GM12864 (cell line): ENCODE data around the gene CPED1.

Experiments used
- DNase-seq: peaks from one replicate; pipeline ENCODE4 v3.0.0-alpha.2; 2011; ENCODE audit warnings: low read depth
- H3K4me3 ChIP-seq: 2 replicates; pipeline ENCODE4 v1.5.1; 2011; ENCODE audit warnings: mild to moderate bottlenecking, low read depth, low read length, control low read depth
- TF ChIP-seq, protein P1 (sequence below): IDR thresholded peaks from 2 replicates; pipeline ENCODE4 v1.5.1; 2011; ENCODE audit warnings: low read depth, mild to moderate bottlenecking, moderate library complexity, low read length, control low read depth, inconsistent platforms; ENCODE audit errors: missing control alignments

Gene CPED1

DNA sequence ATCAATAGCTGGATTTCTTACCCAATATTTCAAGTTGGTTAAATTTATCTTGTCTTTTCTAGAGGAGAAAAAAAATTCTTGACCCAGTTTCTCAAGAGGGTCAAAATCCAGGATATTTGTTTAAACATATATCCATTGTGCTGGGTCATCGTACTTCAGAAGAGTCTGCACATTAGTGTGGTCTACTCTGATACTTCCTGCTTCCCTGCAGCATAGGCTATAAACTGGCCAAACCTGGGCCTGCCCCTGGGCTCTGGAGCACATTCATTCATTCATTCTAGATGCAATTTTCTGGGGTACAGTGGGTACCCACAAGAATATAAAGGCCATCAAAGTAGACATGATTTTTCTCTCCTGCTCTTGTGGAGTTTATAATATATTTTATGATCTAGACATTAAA lies 198.2 kb downstream of the CPED1 start:
- TF ChIP-seq, protein P1, sequence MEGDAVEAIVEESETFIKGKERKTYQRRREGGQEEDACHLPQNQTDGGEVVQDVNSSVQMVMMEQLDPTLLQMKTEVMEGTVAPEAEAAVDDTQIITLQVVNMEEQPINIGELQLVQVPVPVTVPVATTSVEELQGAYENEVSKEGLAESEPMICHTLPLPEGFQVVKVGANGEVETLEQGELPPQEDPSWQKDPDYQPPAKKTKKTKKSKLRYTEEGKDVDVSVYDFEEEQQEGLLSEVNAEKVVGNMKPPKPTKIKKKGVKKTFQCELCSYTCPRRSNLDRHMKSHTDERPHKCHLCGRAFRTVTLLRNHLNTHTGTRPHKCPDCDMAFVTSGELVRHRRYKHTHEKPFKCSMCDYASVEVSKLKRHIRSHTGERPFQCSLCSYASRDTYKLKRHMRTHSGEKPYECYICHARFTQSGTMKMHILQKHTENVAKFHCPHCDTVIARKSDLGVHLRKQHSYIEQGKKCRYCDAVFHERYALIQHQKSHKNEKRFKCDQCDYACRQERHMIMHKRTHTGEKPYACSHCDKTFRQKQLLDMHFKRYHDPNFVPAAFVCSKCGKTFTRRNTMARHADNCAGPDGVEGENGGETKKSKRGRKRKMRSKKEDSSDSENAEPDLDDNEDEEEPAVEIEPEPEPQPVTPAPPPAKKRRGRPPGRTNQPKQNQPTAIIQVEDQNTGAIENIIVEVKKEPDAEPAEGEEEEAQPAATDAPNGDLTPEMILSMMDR: no peak
- no peak overlapping the region for H3K4me3 ChIP-seq
- DNase-seq: no peak

DNA sequence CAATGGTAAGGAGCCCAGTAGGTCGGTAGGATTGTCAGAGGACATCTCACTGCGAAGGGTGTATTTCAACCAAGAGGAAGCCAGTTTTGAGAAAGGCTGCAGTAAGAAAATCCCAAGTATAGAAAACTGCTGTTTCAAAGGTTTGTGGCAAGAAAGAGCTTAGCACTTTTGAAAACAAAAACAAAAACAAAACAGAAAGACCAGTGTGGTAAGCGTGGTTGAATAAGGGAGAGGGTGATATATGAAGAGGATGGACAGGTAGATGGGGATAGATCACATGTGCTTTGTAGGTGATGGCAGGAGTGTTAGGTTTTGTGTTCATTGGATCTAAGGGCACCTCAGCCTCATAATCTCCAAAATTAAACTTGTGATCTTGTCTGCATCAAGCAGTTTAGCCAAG lies 198.7 kb downstream of the CPED1 start:
- H3K4me3 ChIP-seq: no peak overlapping the region
- DNase-seq: no peak
- TF ChIP-seq, protein P1: no peak

DNA sequence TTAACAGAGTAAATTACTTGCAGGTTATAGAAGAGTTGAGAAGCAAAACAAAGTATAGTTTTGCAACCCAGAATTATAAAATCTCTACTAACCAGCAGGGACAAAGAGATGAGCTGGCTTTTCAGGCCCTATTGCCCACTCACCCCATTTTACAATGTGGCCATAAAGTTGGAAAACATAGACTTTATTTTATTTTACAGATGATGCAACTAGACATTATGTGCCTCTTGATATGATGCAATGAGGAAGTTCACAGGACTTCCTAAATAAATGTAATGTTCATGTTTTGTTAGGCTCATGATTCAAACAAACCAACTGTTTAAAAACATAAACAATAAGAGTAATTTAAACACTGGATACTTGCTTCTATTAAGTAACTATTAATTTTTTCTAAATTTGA lies 199.2 kb downstream of the CPED1 start:
- no peak for DNase-seq
- H3K4me3 ChIP-seq: no peak overlapping the region
- TF ChIP-seq, protein P1: no peak

DNA sequence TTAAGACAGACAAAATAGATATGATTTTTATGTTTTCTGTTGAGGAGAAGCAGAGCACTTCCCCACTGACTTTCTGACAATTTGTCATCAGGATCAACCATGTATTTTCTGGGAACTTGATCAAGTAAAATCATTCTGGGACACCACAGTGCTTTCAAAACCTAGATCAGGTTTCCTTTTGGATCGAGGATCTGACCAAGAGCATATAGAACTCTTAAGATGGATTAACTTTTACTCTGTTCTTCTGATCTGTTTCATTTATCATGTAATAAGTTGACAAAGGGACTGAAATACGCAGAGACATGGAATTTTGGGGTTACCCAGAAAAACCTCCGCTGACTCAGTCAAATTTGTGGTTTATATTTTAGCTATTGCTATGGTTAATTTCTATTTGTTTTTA lies 204.3 kb downstream of the CPED1 start:
- no peak overlapping the region for H3K4me3 ChIP-seq
- no peak for DNase-seq
- TF ChIP-seq, protein P1: no peak

DNA sequence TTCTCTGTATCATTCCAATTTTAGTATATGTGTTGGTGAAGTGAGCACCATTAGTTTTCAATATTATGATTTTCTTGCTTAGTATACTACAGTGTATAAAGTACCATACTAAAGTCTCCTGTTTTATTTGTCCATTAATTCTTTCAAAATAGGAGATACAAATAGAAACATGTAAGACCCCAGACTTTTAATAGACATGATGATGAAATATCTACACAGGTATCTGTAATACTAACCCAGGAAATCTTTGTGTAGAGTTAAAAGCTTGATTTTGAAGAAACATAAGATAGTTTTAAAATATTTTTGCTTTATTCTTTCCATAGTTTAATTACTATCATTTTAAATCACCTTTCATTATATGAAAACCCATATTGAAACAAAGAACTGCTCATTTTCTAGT lies 206.5 kb downstream of the CPED1 start:
- TF ChIP-seq, protein P1: no peak
- no peak overlapping the region for H3K4me3 ChIP-seq
- no peak for DNase-seq

DNA sequence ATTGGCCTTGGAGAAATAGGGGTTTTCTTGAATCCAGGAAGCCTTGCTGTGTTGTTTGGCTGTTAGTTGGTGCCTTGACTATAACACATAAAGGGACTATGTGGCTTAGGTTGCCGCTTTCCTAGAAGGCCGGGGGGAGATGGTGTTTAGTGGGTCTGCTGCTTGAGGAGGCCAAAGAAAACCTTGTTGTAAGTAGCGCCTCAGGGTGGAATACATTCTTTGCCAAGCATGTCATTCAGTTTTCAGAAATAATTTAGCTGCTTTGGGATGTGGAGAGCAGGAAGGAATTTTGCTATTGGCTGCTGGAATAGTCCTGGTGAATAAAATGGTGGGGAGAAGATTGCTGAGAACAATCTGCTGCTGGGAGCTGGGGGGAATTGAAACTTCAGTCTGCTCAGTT lies 207.4 kb downstream of the CPED1 start:
- H3K4me3 ChIP-seq: no peak overlapping the region
- TF ChIP-seq, protein P1: no peak
- DNase-seq: no peak

DNA sequence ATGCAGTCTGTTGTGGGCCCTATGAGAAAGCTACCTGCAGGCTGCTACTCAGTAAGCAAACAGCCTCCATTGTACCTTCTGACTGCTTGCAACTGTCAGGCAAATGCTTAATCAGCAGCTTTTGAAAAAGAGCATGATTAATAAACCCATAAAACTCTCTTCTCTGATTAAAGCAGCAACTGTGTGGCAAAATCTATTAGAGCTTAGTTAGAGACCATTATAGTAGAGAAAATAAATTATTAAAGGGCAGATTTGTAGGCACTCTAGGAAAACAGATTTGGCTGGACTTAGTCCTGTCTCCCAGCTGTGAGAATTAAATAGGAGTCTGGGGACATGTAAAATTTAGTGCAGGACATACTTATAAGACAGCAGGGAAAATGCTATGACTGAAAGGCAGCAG lies 207.8 kb downstream of the CPED1 start:
- TF ChIP-seq, protein P1: no peak
- no peak overlapping the region for H3K4me3 ChIP-seq
- no peak for DNase-seq
